Gastroesophageal sphincter (tissue), 4 donors: ENCODE measurements around the gene BPI. TPM values are rescaled to one million over a fixed set of nuclear protein-coding genes. Genes with fewer than 3 reads are reported as not detected.
A peak's percentile ranks its signal among the peaks of the same experiment; 100 is the strongest.

Source experiments
- ATAC-seq: fragments of 150-250 bp; one replicate; pipeline ENCODE4 v1.9.1; 2016; ENCODE audit warnings: mild to moderate bottlenecking, moderate library complexity
- H3K27ac ChIP-seq, 4 donors: fragments of 200-600 bp; sonication (generic) in 3 of 4; 1 replicate in 3 of 4; 2 replicates in 1 of 4; pipeline ENCODE4 v1.5.1; 2016 to 2019
- H3K27me3 ChIP-seq: fragments of 200-600 bp; sonication (generic); one replicate; pipeline ENCODE4 v1.5.1; 2019
- H3K36me3 ChIP-seq, 2 donors: fragments of 200-600 bp; sonication (generic); one replicate each; pipeline ENCODE4 v1.5.1; 2019; ENCODE audit warnings: control low read depth in 1 of 2
- H3K4me1 ChIP-seq, 3 donors: fragments of 200-600 bp; sonication (generic); 1 replicate in 2 of 3; 2 replicates in 1 of 3; pipeline ENCODE4 v1.5.1; 2016 to 2019; ENCODE audit warnings: control low read depth in 2 of 3
- H3K4me3 ChIP-seq, 2 donors: fragments of 200-600 bp; sonication (generic); one replicate each; pipeline ENCODE4 v1.5.1; 2019; ENCODE audit warnings: mild to moderate bottlenecking in 1 of 2, moderate library complexity in 1 of 2
- H3K9me3 ChIP-seq, 3 donors: fragments of 200-600 bp; sonication (generic); one replicate each; pipeline ENCODE4 v1.5.1; 2017 to 2019; ENCODE audit warnings: control low read depth in 2 of 3
- CTCF ChIP-seq, 4 experiments: fragments of 200-600 bp in 2 of 4; fragments of 450-650 bp in 2 of 4; sonication (generic) in 1 of 4; IDR thresholded peaks; one replicate each; pipeline ENCODE4 v1.5.1; 2017 to 2019; ENCODE audit warnings: antibody characterized with exemption in 4 of 4, mild to moderate bottlenecking in 2 of 4, moderate library complexity in 2 of 4
- EP300 ChIP-seq: sonication (generic); formaldehyde crosslinking; IDR thresholded peaks from one replicate; pipeline ENCODE4 v1.6.1; 2017; ENCODE audit warnings: antibody characterized with exemption, mild to moderate bottlenecking
- POLR2A ChIP-seq, 2 donors: fragments of 450-650 bp; IDR thresholded peaks; one replicate each; pipeline ENCODE4 v1.6.1; 2017; ENCODE audit warnings: antibody characterized with exemption in 2 of 2, mild to moderate bottlenecking in 2 of 2, moderate library complexity in 1 of 2
- POLR2AphosphoS5 ChIP-seq: sonication (generic); formaldehyde crosslinking; IDR thresholded peaks from one replicate; pipeline ENCODE4 v1.6.1; 2017; ENCODE audit warnings: antibody characterized with exemption
- WGBS, 2 donors: methylation state at CpG; one replicate each; pipeline ENCODE4 v1.1.5; 2018; ENCODE audit warnings: low coverage in 1 of 2; 5-methylcytosine and 5-hydroxymethylcytosine counted together
- total RNA-seq, 4 donors: library from RNA; depleted of rRNA; stranded (reverse); fragments of >200 nt; gene quantifications; one replicate each; pipeline ENCODE4 v1.1.0, GENCODE V29; 2016

BPI gene
- total RNA-seq, 4 donors from 2014 or later = 0.27 to 0.47 TPM; not detected in 2

GRCh38 chr20:38315290-38315966 is 11.5 kb downstream of the BPI start:
- 69 to 70% methylated on average over 2 to 5 of the region's 5 CpGs for WGBS, 2 donors
- Histone ChIP-seq H3K4me3 (no peak overlapping the region), H3K27ac (no peak overlapping the region), H3K4me1 (no peaks in the 10 kb centered on the region), H3K9me3 (no peaks in the 10 kb centered on the region), H3K36me3 (no peaks in the 10 kb centered on the region), H3K27me3 (peaks cover 18% of the 10 kb centered on the region)
- ATAC-seq = no peak
- TF ChIP-seq EP300 (no peak), CTCF (IDR thresholded peaks at IDR 0.05) (no peak), POLR2A (IDR thresholded peaks at IDR 0.05) (no peak), POLR2AphosphoS5 (no peak)

DNA sequence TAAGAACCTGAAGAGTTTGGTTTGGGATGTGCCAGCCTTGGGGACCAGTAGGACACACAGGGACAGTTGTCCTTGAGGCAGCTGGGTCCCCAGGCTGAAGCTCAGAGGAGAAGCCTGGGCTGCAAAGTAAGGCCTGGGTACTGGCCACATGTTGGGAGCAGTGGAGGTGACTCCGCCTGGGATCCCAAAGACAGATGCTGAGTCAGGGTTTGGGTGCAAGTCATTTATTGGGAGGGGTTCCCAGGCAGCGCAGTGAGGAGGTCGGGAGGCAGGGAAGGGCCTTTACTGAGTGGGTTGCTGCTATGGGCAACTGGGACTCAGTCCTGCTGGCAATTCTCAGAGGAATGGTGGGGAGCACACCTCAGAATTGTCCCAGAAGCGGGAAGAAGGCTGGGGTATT is 12.4 kb downstream of the BPI start:
- H3K9me3 ChIP-seq = no peaks in the 10 kb centered on the region
- H3K27ac ChIP-seq = no peak overlapping the region
- no peak for TF ChIP-seq CTCF (IDR thresholded peaks at IDR 0.05)
- TF ChIP-seq POLR2AphosphoS5 = no peak
- no peak for TF ChIP-seq POLR2A (IDR thresholded peaks at IDR 0.05)
- no peak for TF ChIP-seq EP300
- ATAC-seq = no peak
- H3K36me3 ChIP-seq = no peaks in the 10 kb centered on the region
- 100% methylated on average over 1 of the region's 4 CpGs for WGBS, 2 donors
- H3K27me3 ChIP-seq = peaks cover 18% of the 10 kb centered on the region
- no peak overlapping the region for H3K4me3 ChIP-seq
- H3K4me1 ChIP-seq = no peaks in the 10 kb centered on the region

- 92 to 100% methylated on average over 1 to 2 of the region's 3 CpGs for WGBS, 2 donors
- Histone ChIP-seq H3K36me3 (no peaks in the 10 kb centered on the region), H3K27ac (no peak overlapping the region), H3K4me3 (no peak overlapping the region), H3K9me3 (no peaks in the 10 kb centered on the region), H3K27me3 (peaks cover 18% of the 10 kb centered on the region), H3K4me1 (no peaks in the 10 kb centered on the region)
- no peak for ATAC-seq
- TF ChIP-seq POLR2AphosphoS5 = no peak
- TF ChIP-seq CTCF (IDR thresholded peaks at IDR 0.05) = no peak
- no peak for TF ChIP-seq POLR2A (IDR thresholded peaks at IDR 0.05)
- TF ChIP-seq EP300 = no peak
These were observed 13.5 kb downstream of the BPI start for GRCh38 chr20:38317422-38317821.

DNA sequence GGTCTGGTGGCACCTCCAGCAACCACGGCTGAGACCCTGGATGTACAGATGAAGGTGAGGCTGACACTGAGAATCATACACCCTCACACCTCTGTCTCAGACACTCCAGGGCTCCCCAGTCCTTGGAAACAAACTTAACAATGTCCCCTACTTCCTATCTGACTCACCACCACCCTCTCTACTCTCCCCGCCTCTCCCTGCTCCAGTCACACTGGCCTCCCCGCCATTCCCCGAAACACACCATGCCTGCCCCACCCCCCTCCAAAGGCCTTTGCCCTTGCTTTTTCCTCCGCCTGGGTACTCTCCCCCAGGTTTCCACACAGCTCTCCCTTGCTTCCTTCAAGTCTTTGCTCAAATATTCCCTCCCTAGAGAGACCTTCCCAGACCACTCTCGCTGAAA is 16.3 kb downstream of the BPI start:
- no peaks in the 10 kb centered on the region for H3K9me3 ChIP-seq
- no peaks in the 10 kb centered on the region for H3K36me3 ChIP-seq
- H3K4me1 ChIP-seq = no peaks in the 10 kb centered on the region
- TF ChIP-seq EP300 = no peak
- no peak for TF ChIP-seq CTCF (IDR thresholded peaks at IDR 0.05)
- no peak for TF ChIP-seq POLR2AphosphoS5
- no peak for TF ChIP-seq POLR2A (IDR thresholded peaks at IDR 0.05)
- H3K27me3 ChIP-seq = peaks cover 18% of the 10 kb centered on the region
- 61 to 90% methylated on average over 4 of the region's 6 CpGs for WGBS, 2 donors
- ATAC-seq = no peak
- no peak overlapping the region for H3K4me3 ChIP-seq
- H3K27ac ChIP-seq = no peak overlapping the region

DNA sequence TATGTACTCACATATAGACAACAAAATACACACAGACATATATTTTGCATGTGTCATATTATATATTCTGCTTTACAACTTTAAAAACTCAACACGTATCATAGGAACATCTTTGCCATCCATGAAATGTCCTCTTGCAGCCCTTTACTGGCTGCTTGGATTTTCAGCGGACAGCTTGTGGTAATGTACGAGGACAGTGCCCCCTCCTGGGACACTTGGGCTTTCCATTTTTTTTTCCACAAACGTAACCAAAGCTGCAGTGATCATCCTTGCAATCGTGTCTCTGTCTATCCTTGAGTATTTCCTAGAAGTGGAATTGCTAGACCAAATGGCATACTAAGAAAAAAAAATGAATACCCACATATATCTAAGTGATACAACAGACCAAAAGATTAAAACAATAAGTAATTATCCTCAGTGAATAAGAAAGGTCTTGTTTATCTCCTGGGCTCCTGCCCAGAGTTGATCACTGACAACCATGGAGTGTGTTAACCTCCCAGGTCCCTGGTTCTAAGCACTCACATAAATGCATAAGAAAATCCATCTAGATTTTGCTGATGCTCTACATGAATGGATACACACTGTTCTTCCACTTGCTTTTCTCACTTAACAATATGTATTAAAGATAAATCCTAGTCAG is 18.1 kb downstream of the BPI start:
- WGBS, 2 donors = 0 to 1% methylated on average over 5 of the region's 5 CpGs
- H3K36me3 ChIP-seq = no peaks in the 10 kb centered on the region
- TF ChIP-seq POLR2AphosphoS5 (no peak), CTCF (IDR thresholded peaks at IDR 0.05) (peak; percentile 23 to 75 (median 60))
- peak; percentile 61 for ATAC-seq
- H3K4me3 ChIP-seq = no peak overlapping the region
- H3K27me3 ChIP-seq = peaks cover 11% of the 10 kb centered on the region
- no peaks in the 10 kb centered on the region for H3K9me3 ChIP-seq
- no peak overlapping the region for H3K27ac ChIP-seq
- no peaks in the 10 kb centered on the region for H3K4me1 ChIP-seq
